BJ (cell line): ENCODE measurements around the gene SPTBN4. TPM values are rescaled to one million over a fixed set of nuclear protein-coding genes. Genes with fewer than 3 reads are reported as not detected.

ENCODE experiments used
- CTCF ChIA-PET: fragments of 350-600 bp; formaldehyde crosslinking; extraction: SDS; loops from one replicate; lab custom pipeline; 2021; ENCODE audit warnings: antibody characterized with exemption, inconsistent platforms; lab: Yijun Ruan, JAX
- POLR2A ChIA-PET: fragments of 300-600 bp; sonication (Branson Sonifier 250); formaldehyde crosslinking; extraction: SDS; loops from one replicate; lab custom pipeline; 2021; ENCODE audit warnings: antibody characterized with exemption; lab: Charles Lee
- DNase-seq: peaks from one replicate; pipeline ENCODE4 v3.0.0-alpha.2; 2011; ENCODE audit warnings: low read depth
- H3K27me3 ChIP-seq: 2 replicates; pipeline ENCODE4 v1.6.0; 2011; ENCODE audit warnings: low read length; ENCODE audit not compliant: control insufficient read depth, insufficient read depth
- H3K36me3 ChIP-seq: 2 replicates; pipeline ENCODE4 v1.5.1; 2011; ENCODE audit warnings: low read length; ENCODE audit not compliant: control insufficient read depth, insufficient read depth
- H3K4me3 ChIP-seq: 2 replicates; pipeline ENCODE4 v1.5.1; 2011; ENCODE audit warnings: low read depth, mild to moderate bottlenecking, control low read depth, low read length
- polyA plus RNA-seq: library from polyadenylated mRNA; depleted of rRNA; stranded (reverse); fragments of >200 nt; gene quantifications from 2 replicates; pipeline ENCODE4 v1.2.3, GENCODE V29; 2011
- TF ChIP-seq, protein P1 (sequence below): IDR thresholded peaks from 2 replicates; pipeline ENCODE4 v1.5.1; 2011; ENCODE audit warnings: low read depth, mild to moderate bottlenecking, control low read depth, inconsistent platforms, low read length, moderate library complexity; ENCODE audit not compliant: insufficient read depth

Gene SPTBN4
- polyA plus RNA-seq, 1 experiment, result 0.93 TPM

DNA sequence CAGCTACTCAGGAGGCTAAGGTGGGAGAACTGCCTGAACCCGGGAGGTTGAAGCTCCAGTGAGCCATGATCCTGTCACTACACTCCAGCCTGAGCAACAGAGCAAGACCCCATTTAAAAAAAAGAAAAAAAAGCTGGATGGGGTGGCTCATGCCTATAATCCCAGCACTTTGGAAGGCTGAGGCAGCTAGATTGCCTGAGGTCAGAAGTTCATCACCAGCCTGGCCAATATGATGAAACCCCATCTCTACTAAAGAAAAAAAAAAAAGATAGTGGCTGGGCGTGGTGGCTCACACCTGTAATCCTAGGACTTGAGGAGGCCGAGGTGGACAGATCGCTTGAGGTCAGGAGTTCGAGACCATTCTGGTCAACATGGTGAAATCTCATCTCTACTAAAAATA, 149.4 kb downstream of the SPTBN4 start:
- Histone ChIP-seq H3K36me3 (peaks cover 4% of the 10 kb centered on the region), H3K4me3 (no peak overlapping the region), H3K27me3 (no peaks in the 10 kb centered on the region)
- DNase-seq, result no peak
- POLR2A ChIA-PET, result no interaction called here
- TF ChIP-seq, protein P1, sequence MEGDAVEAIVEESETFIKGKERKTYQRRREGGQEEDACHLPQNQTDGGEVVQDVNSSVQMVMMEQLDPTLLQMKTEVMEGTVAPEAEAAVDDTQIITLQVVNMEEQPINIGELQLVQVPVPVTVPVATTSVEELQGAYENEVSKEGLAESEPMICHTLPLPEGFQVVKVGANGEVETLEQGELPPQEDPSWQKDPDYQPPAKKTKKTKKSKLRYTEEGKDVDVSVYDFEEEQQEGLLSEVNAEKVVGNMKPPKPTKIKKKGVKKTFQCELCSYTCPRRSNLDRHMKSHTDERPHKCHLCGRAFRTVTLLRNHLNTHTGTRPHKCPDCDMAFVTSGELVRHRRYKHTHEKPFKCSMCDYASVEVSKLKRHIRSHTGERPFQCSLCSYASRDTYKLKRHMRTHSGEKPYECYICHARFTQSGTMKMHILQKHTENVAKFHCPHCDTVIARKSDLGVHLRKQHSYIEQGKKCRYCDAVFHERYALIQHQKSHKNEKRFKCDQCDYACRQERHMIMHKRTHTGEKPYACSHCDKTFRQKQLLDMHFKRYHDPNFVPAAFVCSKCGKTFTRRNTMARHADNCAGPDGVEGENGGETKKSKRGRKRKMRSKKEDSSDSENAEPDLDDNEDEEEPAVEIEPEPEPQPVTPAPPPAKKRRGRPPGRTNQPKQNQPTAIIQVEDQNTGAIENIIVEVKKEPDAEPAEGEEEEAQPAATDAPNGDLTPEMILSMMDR, result no peak
- CTCF ChIA-PET, result interaction anchor here (1.9 to 4.8 kb wide), 3 partner anchors 13 to 18 kb away, joined by 4 to 41 read pairs (median 19); no protein-coding TSS in a partner anchor

DNA sequence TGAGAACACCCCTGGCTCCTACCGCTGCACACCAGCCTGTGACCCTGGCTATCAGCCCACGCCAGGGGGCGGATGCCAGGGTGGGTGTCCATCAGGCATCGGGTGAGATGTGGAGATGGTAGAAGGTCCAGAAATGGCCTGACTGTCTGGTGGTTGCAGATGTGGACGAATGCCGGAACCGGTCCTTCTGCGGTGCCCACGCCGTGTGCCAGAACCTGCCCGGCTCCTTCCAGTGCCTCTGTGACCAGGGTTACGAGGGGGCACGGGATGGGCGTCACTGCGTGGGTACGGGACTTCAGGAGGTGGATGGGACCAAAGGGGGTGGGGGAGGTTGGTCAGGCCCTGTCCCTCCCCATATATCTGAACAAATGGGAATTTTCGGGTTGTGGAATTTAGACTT, 150.1 kb downstream of the SPTBN4 start:
- ChIA-PET CTCF (interaction anchor here (1.9 to 4.8 kb wide), 3 partner anchors 14 to 18 kb away, joined by 4 to 41 read pairs (median 19); no protein-coding TSS in a partner anchor), POLR2A (no interaction called here)
- DNase-seq, result no peak
- TF ChIP-seq, protein P1, result no peak
- Histone ChIP-seq H3K27me3 (no peaks in the 10 kb centered on the region), H3K36me3 (peaks cover 7% of the 10 kb centered on the region), H3K4me3 (no peak overlapping the region)

DNA sequence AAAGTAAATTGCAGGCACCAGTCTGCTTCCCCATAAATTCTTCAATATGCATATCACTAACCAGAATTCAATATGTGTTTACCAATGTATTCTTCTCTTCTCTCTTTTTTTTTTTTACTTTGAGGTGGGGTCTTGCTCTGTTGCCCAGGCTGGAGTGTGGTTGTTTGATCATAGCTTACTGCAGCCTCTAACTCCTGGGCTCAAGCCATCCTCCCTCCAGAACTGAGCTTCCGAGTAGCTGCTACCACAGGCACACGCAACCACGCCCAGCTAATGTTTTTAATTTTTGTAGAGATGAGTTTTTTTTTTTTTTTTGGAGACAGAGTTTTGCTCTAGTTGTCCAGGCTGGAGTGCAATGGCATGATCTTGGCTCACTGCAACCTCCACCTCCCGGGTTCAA, 151.2 kb downstream of the SPTBN4 start:
- Histone ChIP-seq H3K4me3 (no peak overlapping the region), H3K27me3 (no peaks in the 10 kb centered on the region), H3K36me3 (peaks cover 11% of the 10 kb centered on the region)
- TF ChIP-seq, protein P1, result no peak
- no peak for DNase-seq
- ChIA-PET POLR2A (no interaction called here), CTCF (interaction anchor here (1.2 to 9.1 kb wide), 3 partner anchors 16 to 153 kb away, joined by 3 to 116 read pairs (median 3); partner anchors contain the start of gene BLVRB)

DNA sequence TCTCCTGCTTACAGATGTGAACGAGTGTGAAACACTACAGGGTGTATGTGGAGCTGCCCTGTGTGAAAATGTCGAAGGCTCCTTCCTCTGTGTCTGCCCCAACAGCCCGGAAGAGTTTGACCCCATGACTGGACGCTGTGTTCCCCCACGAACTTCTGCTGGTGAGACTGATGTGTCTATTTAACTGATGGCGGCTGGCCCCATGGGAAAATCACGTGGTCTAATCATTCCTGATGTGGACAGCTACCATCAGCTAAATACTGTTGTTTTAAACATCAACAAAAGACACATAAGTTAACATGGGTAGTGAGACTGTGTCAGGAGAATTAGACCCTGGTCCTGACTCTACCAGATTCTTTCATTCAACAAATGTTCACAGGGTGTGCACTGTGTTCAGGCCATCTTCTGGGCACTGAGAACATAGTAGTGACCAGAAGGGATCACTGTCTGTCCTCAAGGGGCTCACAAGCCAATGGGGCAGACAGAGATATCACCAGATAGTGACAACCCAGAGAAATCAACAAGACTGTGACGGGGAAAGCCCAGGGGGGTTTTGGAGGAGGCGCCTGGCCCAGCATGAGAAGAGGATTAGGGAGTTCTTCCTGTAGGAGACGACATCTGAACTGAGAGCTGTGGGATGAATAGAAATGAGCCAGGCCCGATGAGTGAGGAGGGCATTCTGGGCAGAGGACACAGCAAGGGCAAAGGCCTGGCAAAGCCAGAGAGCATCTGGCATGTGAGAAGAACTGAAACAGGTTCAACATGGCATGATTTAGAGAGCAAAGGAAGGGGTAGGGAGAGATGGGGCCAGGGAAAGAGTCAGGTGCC, 152.7 kb downstream of the SPTBN4 start:
- H3K4me3 ChIP-seq, result no peak overlapping the region
- POLR2A ChIA-PET, result interaction anchor here (0.6 to 0.7 kb wide), 2 partner anchors 10 to 23 kb away, joined by 3 to 9 read pairs; no protein-coding TSS in a partner anchor
- no peak for DNase-seq
- CTCF ChIA-PET, result interaction anchor here (0.6 to 9.1 kb wide), 5 partner anchors 11 to 24 kb away, joined by 4 to 116 read pairs (median 4); no protein-coding TSS in a partner anchor
- peaks cover 15% of the 10 kb centered on the region for H3K36me3 ChIP-seq
- TF ChIP-seq, protein P1, result no peak
- H3K27me3 ChIP-seq, result no peaks in the 10 kb centered on the region

DNA sequence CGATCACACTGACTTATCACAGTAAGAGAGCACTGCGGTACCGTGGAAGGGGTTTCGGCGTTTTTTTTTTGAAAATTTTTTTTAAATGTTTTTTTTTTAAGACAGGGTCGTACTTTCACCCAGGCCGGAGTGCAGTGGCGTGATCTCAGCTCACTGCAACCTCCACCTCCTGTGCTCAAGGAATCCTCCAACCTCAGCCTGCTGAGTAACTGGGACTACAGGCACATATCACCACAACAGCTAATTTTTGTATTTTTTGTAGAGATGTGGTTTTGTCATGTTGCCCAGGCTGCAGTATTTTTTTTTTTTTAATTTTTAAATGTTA, 153.3 kb downstream of the SPTBN4 start:
- no peak for DNase-seq
- CTCF ChIA-PET, result interaction anchor here (0.6 to 9.1 kb wide), 5 partner anchors 11 to 25 kb away, joined by 4 to 116 read pairs (median 4); no protein-coding TSS in a partner anchor

More for the DNA sequence above, 153.3 kb downstream of the SPTBN4 start:
- TF ChIP-seq, protein P1, result no peak
- POLR2A ChIA-PET, result interaction anchor here (0.6 to 0.7 kb wide), 2 partner anchors 10 to 23 kb away, joined by 3 to 9 read pairs; no protein-coding TSS in a partner anchor
- Histone ChIP-seq H3K36me3 (peaks cover 15% of the 10 kb centered on the region), H3K4me3 (no peak overlapping the region), H3K27me3 (no peaks in the 10 kb centered on the region)
